Measurements from ENCODE around the gene MT1M. TPM values are rescaled to one million over a fixed set of nuclear protein-coding genes. Genes with fewer than 3 reads are reported as not detected.

Gene MT1M
- polyA plus RNA-seq, 3 donors = not detected

DNA sequence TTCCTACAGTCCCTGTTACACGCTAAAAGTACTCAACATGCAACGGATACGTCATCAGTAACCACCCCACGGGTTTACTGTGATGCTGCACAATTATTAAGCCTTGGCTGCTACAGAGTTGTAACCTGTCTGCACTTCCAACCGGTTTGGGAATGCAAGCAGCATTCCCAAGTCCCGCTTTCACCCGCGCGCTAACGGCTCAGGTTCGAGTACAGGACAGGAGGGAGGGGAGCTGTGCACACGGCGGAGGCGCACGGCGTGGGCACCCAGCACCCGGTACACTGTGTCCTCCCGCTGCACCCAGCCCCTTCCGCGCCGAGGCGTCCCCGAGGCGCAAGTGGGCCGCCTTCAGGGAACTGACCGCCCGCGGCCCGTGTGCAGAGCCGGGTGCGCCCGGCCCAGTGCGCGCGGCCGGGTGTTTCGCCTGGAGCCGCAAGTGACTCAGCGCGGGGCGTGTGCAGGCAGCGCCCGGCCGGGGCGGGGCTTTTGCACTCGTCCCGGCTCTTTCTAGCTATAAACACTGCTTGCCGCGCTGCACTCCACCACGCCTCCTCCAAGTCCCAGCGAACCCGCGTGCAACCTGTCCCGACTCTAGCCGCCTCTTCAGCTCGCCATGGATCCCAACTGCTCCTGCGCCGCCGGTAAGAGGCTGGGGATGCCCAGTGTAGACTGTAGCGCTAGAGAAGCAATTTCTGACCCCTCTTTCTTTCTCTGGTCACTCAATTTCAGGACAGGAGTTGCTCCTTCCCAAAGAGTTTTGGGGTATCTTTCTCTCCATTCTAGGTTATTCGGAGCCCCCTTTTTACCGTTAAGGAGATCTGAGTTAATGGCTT is 24.2 kb upstream of the MT1M start, which contains the start of gene MT2A:
Gene MT2A (plus strand): TSS at position 542 of the 833 bp plus-strand sequence. CDS start 72 bp downstream, at position 614.
- intact Hi-C loops (cut with micrococcal nuclease) = loop anchor here (10.0 kb wide), 3 partner anchors 97 to 577 kb away; partner anchors contain the start of genes NUDT21 (in 1 of the 2), OGFOD1 (in 1 of the 2), PSME3IP1 (in 1 of the 2) and RSPRY1 (in 1 of the 2)
- H3K36me3 Mint-ChIP-seq = no peaks in the 10 kb centered on the region
- peaks cover 2 to 3% (median 2%) of the 10 kb centered on the region in 3 donors for H3K27me3 Mint-ChIP-seq (ENCODE audit: low read depth in 3 of 3)
- H3K4me2 ChIP-seq (replicated peaks; ENCODE audit: extremely low read depth, low read length, poor library complexity, severe bottlenecking) = peak within 1 kb of the TSS; percentile 87
- H3K4me3 ChIP-seq (replicated peaks in 1 of 3; ENCODE audit: low read depth in 2 of 3, low read length in 3 of 3) = peak within 1 kb of the TSS; percentile 87 to 97 (median 87)
- no peaks in the 10 kb centered on the region for H3K9me3 ChIP-seq (replicated peaks in 1 of 2; ENCODE audit: control insufficient read depth in 1 of 2, insufficient read depth in 1 of 2, low read length in 2 of 2)
- TF ChIP-seq CTCF (IDR thresholded peaks at IDR 0.05) = no peak
- peaks cover 0 to 3% (median 0%) of the 10 kb centered on the region in 7 donors for H3K9me3 Mint-ChIP-seq
- H3K27ac Mint-ChIP-seq = peak within 1 kb of the TSS; percentile 88 to 96 (median 94)
- no peaks in the 10 kb centered on the region for H3K79me2 ChIP-seq (ENCODE audit: insufficient read depth, low read length)
- peak within 1 kb of the TSS; percentile 81 to 93 for H3K27ac ChIP-seq (ENCODE audit: low read depth in 1 of 2, low read length in 2 of 2)
- DNase-seq = peak; percentile 84 to 91 (median 89)
- no peaks in the 10 kb centered on the region for H4K20me1 ChIP-seq (ENCODE audit: insufficient read depth, low read length)
- peaks cover 43% of the 10 kb centered on the region for H3K4me1 Mint-ChIP-seq
- no peaks in the 10 kb centered on the region for H3K27me3 ChIP-seq (ENCODE audit: control insufficient read depth in 2 of 2, insufficient read depth in 2 of 2, low read length in 2 of 2)
- H3K36me3 ChIP-seq (replicated peaks in 1 of 2; ENCODE audit: control insufficient read depth in 1 of 2, insufficient read depth in 2 of 2, low read length in 2 of 2) = no peaks in the 10 kb centered on the region
- H3K4me1 ChIP-seq (ENCODE audit: control insufficient read depth in 1 of 2, insufficient read depth in 2 of 2, low read length in 2 of 2) = peaks cover 34 to 41% of the 10 kb centered on the region in 2 donors
- peak within 1 kb of the TSS; percentile 87 to 94 for H3K4me3 Mint-ChIP-seq
- H2AFZ ChIP-seq (ENCODE audit: insufficient read depth, low read depth, low read length, poor library complexity, severe bottlenecking) = peak within 1 kb of the TSS; percentile 79
- H3K9ac ChIP-seq (ENCODE audit: insufficient read depth, low read length, poor library complexity, severe bottlenecking) = peak within 1 kb of the TSS; percentile 65
- WGBS (ENCODE audit: insufficient coverage) = 7% methylated on average over 59 of the region's 62 CpGs

DNA sequence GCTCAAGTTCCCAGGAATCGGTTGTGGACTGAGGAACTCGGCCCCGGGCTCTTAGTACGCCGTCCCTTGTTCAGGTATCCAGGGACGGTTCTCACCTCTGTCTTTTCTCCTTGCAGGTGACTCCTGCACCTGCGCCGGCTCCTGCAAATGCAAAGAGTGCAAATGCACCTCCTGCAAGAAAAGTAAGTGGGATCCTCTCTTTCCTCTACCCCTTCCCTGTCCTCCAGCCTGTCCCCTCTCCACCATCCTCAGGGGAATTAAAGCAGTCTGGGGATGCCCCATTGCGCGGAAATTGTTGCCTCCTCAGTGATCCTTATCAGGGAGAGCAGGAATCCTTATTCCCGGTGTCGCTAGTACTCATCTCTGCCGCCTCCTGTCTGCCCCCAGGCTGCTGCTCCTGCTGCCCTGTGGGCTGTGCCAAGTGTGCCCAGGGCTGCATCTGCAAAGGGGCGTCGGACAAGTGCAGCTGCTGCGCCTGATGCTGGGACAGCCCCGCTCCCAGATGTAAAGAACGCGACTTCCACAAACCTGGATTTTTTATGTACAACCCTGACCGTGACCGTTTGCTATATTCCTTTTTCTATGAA is 23.5 kb upstream of the MT1M start:
- 0% methylated on average over 13 of the region's 21 CpGs for WGBS (ENCODE audit: insufficient coverage)
- TF ChIP-seq CTCF (IDR thresholded peaks at IDR 0.05) = no peak
- Mint-ChIP-seq H3K9me3 (peaks cover 0 to 3% (median 0%) of the 10 kb centered on the region in 7 donors), H3K27me3 (ENCODE audit: low read depth in 3 of 3) (peaks cover 2% of the 10 kb centered on the region in 3 donors), H3K4me3 (peak overlapping the region; percentile 87 to 94), H3K27ac (peak overlapping the region; percentile 87 to 96 (median 94)), H3K36me3 (no peaks in the 10 kb centered on the region), H3K4me1 (peaks cover 43% of the 10 kb centered on the region)
- H3K27ac ChIP-seq (ENCODE audit: low read depth in 1 of 2, low read length in 2 of 2) = peak overlapping the region; percentile 81 to 93
- H3K79me2 ChIP-seq (ENCODE audit: insufficient read depth, low read length) = no peaks in the 10 kb centered on the region
- no peaks in the 10 kb centered on the region for H3K36me3 ChIP-seq (replicated peaks in 1 of 2; ENCODE audit: control insufficient read depth in 1 of 2, insufficient read depth in 2 of 2, low read length in 2 of 2)
- intact Hi-C loops (cut with micrococcal nuclease) = loop anchor here (10.0 kb wide), 3 partner anchors 96 to 576 kb away; partner anchors contain the start of genes NUDT21 (in 1 of the 2), OGFOD1 (in 1 of the 2), PSME3IP1 (in 1 of the 2) and RSPRY1 (in 1 of the 2)
- no peaks in the 10 kb centered on the region for H3K9me3 ChIP-seq (replicated peaks in 1 of 2; ENCODE audit: control insufficient read depth in 1 of 2, insufficient read depth in 1 of 2, low read length in 2 of 2)
- H3K27me3 ChIP-seq (ENCODE audit: control insufficient read depth in 2 of 2, insufficient read depth in 2 of 2, low read length in 2 of 2) = no peaks in the 10 kb centered on the region
- H3K4me1 ChIP-seq (ENCODE audit: control insufficient read depth in 1 of 2, insufficient read depth in 2 of 2, low read length in 2 of 2) = peaks cover 34 to 41% of the 10 kb centered on the region in 2 donors
- peak overlapping the region; percentile 61 for H2AFZ ChIP-seq (ENCODE audit: insufficient read depth, low read depth, low read length, poor library complexity, severe bottlenecking)
- H3K9ac ChIP-seq (ENCODE audit: insufficient read depth, low read length, poor library complexity, severe bottlenecking) = peak overlapping the region; percentile 65
- H4K20me1 ChIP-seq (ENCODE audit: insufficient read depth, low read length) = no peaks in the 10 kb centered on the region
- H3K4me3 ChIP-seq (replicated peaks in 1 of 3; ENCODE audit: low read depth in 2 of 3, low read length in 3 of 3) = peak overlapping the region; percentile 87 to 97 (median 87)
- DNase-seq = no peak
- H3K4me2 ChIP-seq (replicated peaks; ENCODE audit: extremely low read depth, low read length, poor library complexity, severe bottlenecking) = peak overlapping the region; percentile 87

All from CD14-positive monocyte (primary cell).